Motor neuron (in vitro differentiated cells): ENCODE data around the gene LSM4. TPM values are rescaled to one million over a fixed set of nuclear protein-coding genes. Genes with fewer than 3 reads are reported as not detected.
"Not testable (repeated sequence)": the region's sequence is repeated elsewhere in the genome, so short reads cannot be mapped to it uniquely, and the experiment has no call there.

Source experiments
- ATAC-seq, 8 experiments: fragments of 200-7000 bp; cut with Tn5 transposase; replicated peaks in 6 of 8; 2 replicates each; pipeline ENCODE4 v1.8.0; 2021; ENCODE audit warnings: mild to moderate bottlenecking in 8 of 8, moderate library complexity in 8 of 8
- H3K27ac ChIP-seq, 2 donors: fragments of 250-450 bp; sonication (Bioruptor Pico); 2 replicates each; pipeline ENCODE4 v1.9.0; 2021; ENCODE audit warnings: antibody characterized with exemption in 2 of 2, mild to moderate bottlenecking in 2 of 2, moderate library complexity in 1 of 2
- H3K4me1 ChIP-seq, 2 donors: fragments of 250-450 bp; sonication (Bioruptor Pico); replicated peaks in 1 of 2; 2 replicates each; pipeline ENCODE4 v1.6.1; 2021; ENCODE audit warnings: antibody characterized with exemption in 2 of 2, mild to moderate bottlenecking in 2 of 2, moderate library complexity in 1 of 2
- H3K4me3 ChIP-seq, 5 donors: fragments of 250-450 bp; sonication (Bioruptor Pico); 2 replicates each; pipeline ENCODE4 v1.9.0; 2021; ENCODE audit warnings: antibody characterized with exemption in 5 of 5, mild to moderate bottlenecking in 5 of 5, moderate library complexity in 4 of 5
- WGBS, 10 experiments: fragments of 450-650 bp; shearing (Covaris generic); methylation state at CpG; one replicate each; pipeline ENCODE4 v1.0.0; 2022; 5-methylcytosine and 5-hydroxymethylcytosine counted together
- in situ Hi-C, 9 experiments: fragments of 400-800 bp; cut with MboI; loops; one replicate each; pipeline ENCODE4 v1.15.0; 2021; ENCODE audit warnings: low sequenced_read_pairs in 9 of 9, low pct_unique_long_range_greater_than_20kb in 2 of 9; ENCODE audit not compliant: unreplicated experiment in 9 of 9
- total RNA-seq, 8 experiments: library from RNA; unstranded; fragments of 300-600 nt; gene quantifications; 2 replicates each; pipeline versions ENCODE4 v1.2.3 to v1.2.4, GENCODE V29; 2022

The LSM4 gene
- total RNA-seq, 8 experiments from 2014 or later: 87.3 to 240 (median 151) TPM

- no peak overlapping the region for H3K27ac ChIP-seq
- H3K4me3 ChIP-seq: no peak overlapping the region
- in situ Hi-C loops: loop anchor here in 2 of 9 experiments (10.0 kb wide), 1 partner anchor 53 kb away; no protein-coding TSS in a partner anchor
- WGBS, 10 experiments: 80 to 100% (median 82%) methylated on average over 2 to 5 of the region's 7 CpGs; no CpG with 5 or more reads in 4 of the 10 experiments
- H3K4me1 ChIP-seq: no peaks in the 10 kb centered on the region
- ATAC-seq: no peak
Observed at GRCh38 chr19:18351544-18351943, 28.7 kb upstream of the LSM4 start.

- Histone ChIP-seq H3K4me3 (no peak overlapping the region), H3K27ac (no peak overlapping the region), H3K4me1 (no peaks in the 10 kb centered on the region)
- ATAC-seq: no peak
- WGBS, 10 experiments: 0 to 96% (median 75%) methylated on average over 1 to 8 of the region's 9 CpGs; no CpG with 5 or more reads in 3 of the 10 experiments
- in situ Hi-C loops: loop anchor here in 2 of 9 experiments (10.0 kb wide), 1 partner anchor 54 kb away; no protein-coding TSS in a partner anchor
Observed at GRCh38 chr19:18350490-18350889, 27.6 kb upstream of the LSM4 start.

- in situ Hi-C loops: loop anchor here in 2 of 9 experiments (10.0 kb wide), 1 partner anchor 55 kb away; no protein-coding TSS in a partner anchor
- peak in 3 of 8 experiments; percentile 75 to 90 (median 80) for ATAC-seq
- peaks cover 5 to 6% of the 10 kb centered on the region in 2 donors for H3K4me1 ChIP-seq
- no peak overlapping the region for H3K4me3 ChIP-seq
- 16 to 83% (median 60%) methylated on average over 1 to 12 of the region's 12 CpGs for WGBS, 10 experiments
- H3K27ac ChIP-seq: no peak overlapping the region
Observed at GRCh38 chr19:18349524-18350128, 26.8 kb upstream of the LSM4 start.

GRCh38 chr19:18348818-18349339 is 26.0 kb upstream of the LSM4 start:
- 28 to 100% (median 90%) methylated on average over 1 to 6 of the region's 6 CpGs; no CpG with 5 or more reads in 3 of the 10 experiments for WGBS, 10 experiments
- in situ Hi-C loops, H3K4me3 ChIP-seq, ATAC-seq, H3K27ac ChIP-seq: not testable (repeated sequence)
- peaks cover 5 to 12% of the 10 kb centered on the region in 2 donors for H3K4me1 ChIP-seq

GRCh38 chr19:18348171-18348570 is 25.3 kb upstream of the LSM4 start:
- WGBS, 10 experiments: 68 to 100% (median 98%) methylated on average over 1 to 5 of the region's 17 CpGs; no CpG with 5 or more reads in 6 of the 10 experiments
- H3K4me3 ChIP-seq: no peak overlapping the region
- no peak overlapping the region for H3K27ac ChIP-seq
- ATAC-seq: no peak
- in situ Hi-C loops: no loop called here
- H3K4me1 ChIP-seq: peaks cover 5 to 14% of the 10 kb centered on the region in 2 donors

- Histone ChIP-seq H3K4me1 (peaks cover 8 to 22% of the 10 kb centered on the region in 2 donors), H3K27ac (no peak overlapping the region), H3K4me3 (no peak overlapping the region)
- 53 to 100% (median 74%) methylated on average over 1 to 7 of the region's 8 CpGs; no CpG with 5 or more reads in 1 of the 10 experiments for WGBS, 10 experiments
- ATAC-seq: peak in 2 of 8 experiments; percentile 38 to 65
- in situ Hi-C loops: no loop called here
Observed at GRCh38 chr19:18346091-18346490, 23.2 kb upstream of the LSM4 start.

GRCh38 chr19:18345296-18345695 is 22.4 kb upstream of the LSM4 start:
- WGBS, 10 experiments: 86 to 100% (median 96%) methylated on average over 1 to 6 of the region's 6 CpGs; no CpG with 5 or more reads in 2 of the 10 experiments
- Histone ChIP-seq H3K4me3 (no peak overlapping the region), H3K27ac (peak overlapping the region; percentile 43 to 81), H3K4me1 (peaks cover 8 to 24% of the 10 kb centered on the region in 2 donors)
- ATAC-seq: no peak
- in situ Hi-C loops: no loop called here

GRCh38 chr19:18344582-18344950 is 21.7 kb upstream of the LSM4 start:
- 0 to 74% (median 7%) methylated on average over 2 to 11 of the region's 13 CpGs; no CpG with 5 or more reads in 4 of the 10 experiments for WGBS, 10 experiments
- Histone ChIP-seq H3K4me1 (peaks cover 8 to 24% of the 10 kb centered on the region in 2 donors), H3K27ac (peak overlapping the region; percentile 43 to 81), H3K4me3 (peak overlapping the region in 2 of 5 donors; percentile 7 to 10)
- peak in 5 of 8 experiments; percentile 9 to 51 (median 32) for ATAC-seq
- in situ Hi-C loops: no loop called here

GRCh38 chr19:18342090-18342632 is 19.3 kb upstream of the LSM4 start:
- H3K27ac ChIP-seq: no peak overlapping the region
- H3K4me3 ChIP-seq: no peak overlapping the region
- ATAC-seq: no peak
- in situ Hi-C loops: no loop called here
- 71 to 100% (median 100%) methylated on average over 1 to 4 of the region's 8 CpGs; no CpG with 5 or more reads in 2 of the 10 experiments for WGBS, 10 experiments
- peaks cover 8 to 24% of the 10 kb centered on the region in 2 donors for H3K4me1 ChIP-seq

- 0 to 10% methylated on average over 1 to 2 of the region's 18 CpGs; no CpG with 5 or more reads in 8 of the 10 experiments for WGBS, 10 experiments
- ATAC-seq: peak; percentile 42 to 72 (median 65)
- peaks cover 8 to 24% of the 10 kb centered on the region in 2 donors for H3K4me1 ChIP-seq
- in situ Hi-C loops: no loop called here
- peak overlapping the region; percentile 56 to 80 (median 68) for H3K4me3 ChIP-seq
- H3K27ac ChIP-seq: peak overlapping the region; percentile 1 to 70
Observed at GRCh38 chr19:18340990-18341868, 18.4 kb upstream of the LSM4 start.

GRCh38 chr19:18340190-18340989 is 17.5 kb upstream of the LSM4 start, which contains the start of gene PGPEP1:
Gene PGPEP1, plus strand, starts transcription at chr19:18340598. Its CDS starts 84 bp downstream, at chr19:18340682.
- H3K4me3 ChIP-seq: peak within 1 kb of the TSS; percentile 56 to 80 (median 68)
- in situ Hi-C loops: no loop called here
- WGBS, 10 experiments: 17 to 55% (median 25%) methylated on average over 1 to 7 of the region's 69 CpGs; no CpG with 5 or more reads in 6 of the 10 experiments
- peak within 1 kb of the TSS; percentile 1 to 70 for H3K27ac ChIP-seq
- H3K4me1 ChIP-seq: peaks cover 8 to 23% of the 10 kb centered on the region in 2 donors
- ATAC-seq: peak; percentile 55 to 73 (median 64)

GRCh38 chr19:18339723-18340122 is 16.8 kb upstream of the LSM4 start:
- peak overlapping the region in 3 of 5 donors; percentile 56 to 80 (median 68) for H3K4me3 ChIP-seq
- H3K27ac ChIP-seq: no peak overlapping the region
- H3K4me1 ChIP-seq: peaks cover 3 to 18% of the 10 kb centered on the region in 2 donors
- 0 to 60% (median 10%) methylated on average over 1 to 6 of the region's 6 CpGs; no CpG with 5 or more reads in 6 of the 10 experiments for WGBS, 10 experiments
- ATAC-seq: peak in 5 of 8 experiments; percentile 3 to 44 (median 8)
- in situ Hi-C loops: no loop called here
